HG03558 (cell line): Measurements from ENCODE around the gene IFIT1.
A peak's percentile ranks its signal among the peaks of the same experiment; 100 is the strongest.
"Not testable (repeated sequence)": the region's sequence is repeated elsewhere in the genome, so short reads cannot be mapped to it uniquely, and the experiment has no call there.

Experiments
- ATAC-seq: cut with Tn5 transposase; IDR thresholded peaks from one replicate; pipeline ENCODE4 v1.9.1; 2021; ENCODE audit warnings: moderate number of reproducible peaks; ENCODE audit not compliant: unreplicated experiment; ENCODE audit errors: extremely low read depth

Gene IFIT1

GRCh38 chr10:89393898-89394297 lies 1.5 kb downstream of the IFIT1 start:
- ATAC-seq, result no peak

- no peak for ATAC-seq
Measured at GRCh38 chr10:89395141-89395540, 2.7 kb downstream of the IFIT1 start.

GRCh38 chr10:89398003-89398749 lies 5.8 kb downstream of the IFIT1 start:
- ATAC-seq, result no peak

GRCh38 chr10:89399956-89400355 lies 7.5 kb downstream of the IFIT1 start:
- no peak for ATAC-seq

- ATAC-seq, result no peak
Measured at GRCh38 chr10:89403043-89403442, 10.6 kb downstream of the IFIT1 start.

GRCh38 chr10:89404104-89405047 lies 12.0 kb downstream of the IFIT1 start:
- ATAC-seq, result no peak

- not testable (repeated sequence) for ATAC-seq
Measured at GRCh38 chr10:89406178-89406577, 13.8 kb downstream of the IFIT1 start.

GRCh38 chr10:89407792-89408191 lies 15.4 kb downstream of the IFIT1 start:
- not testable (repeated sequence) for ATAC-seq

GRCh38 chr10:89409282-89409681 lies 16.9 kb downstream of the IFIT1 start:
- ATAC-seq, result not testable (repeated sequence)

GRCh38 chr10:89410551-89410950 lies 18.1 kb downstream of the IFIT1 start:
- ATAC-seq, result not testable (repeated sequence)

GRCh38 chr10:89411135-89411534 lies 18.7 kb downstream of the IFIT1 start:
- ATAC-seq, result not testable (repeated sequence)

- ATAC-seq, result not testable (repeated sequence)
Measured at GRCh38 chr10:89412276-89412675, 19.9 kb downstream of the IFIT1 start.

- ATAC-seq, result no peak
Measured at GRCh38 chr10:89413398-89413912, 21.0 kb downstream of the IFIT1 start.

- ATAC-seq, result peak; percentile 55
Measured at GRCh38 chr10:89414146-89414878, 21.9 kb downstream of the IFIT1 start, which contains the start of gene IFIT5. IFIT5 (plus strand) TSS chr10:89414568; CDS start chr10:89414799, 231 bp downstream.

GRCh38 chr10:89414879-89415821 lies 22.7 kb downstream of the IFIT1 start:
- ATAC-seq, result peak; percentile 12

- ATAC-seq, result no peak
Measured at GRCh38 chr10:89416465-89416864, 24.0 kb downstream of the IFIT1 start.

- no peak for ATAC-seq
Measured at GRCh38 chr10:89419548-89419947, 27.1 kb downstream of the IFIT1 start.

- ATAC-seq, result no peak
Measured at GRCh38 chr10:89421018-89421476, 28.6 kb downstream of the IFIT1 start.

- ATAC-seq, result no peak
Measured at GRCh38 chr10:89425000-89425399, 32.6 kb downstream of the IFIT1 start.
